Astrocyte (in vitro differentiated cells and primary cell): ENCODE results near the gene AZU1.

Source experiments
- CTCF ChIP-seq: IDR thresholded peaks from 2 replicates; pipeline ENCODE4 v1.5.1; 2011; ENCODE audit warnings: low read depth, mild to moderate bottlenecking, inconsistent platforms, low read length, moderate library complexity; ENCODE audit not compliant: insufficient read depth
- EZH2 ChIP-seq: IDR thresholded peaks from 2 replicates; pipeline ENCODE4 v1.6.1; 2012; ENCODE audit warnings: mild to moderate bottlenecking, low read length, inconsistent platforms; ENCODE audit not compliant: insufficient read depth

- TF ChIP-seq EZH2 (no peak), CTCF (no peak)
Observed at GRCh38 chr19:808423-808775, 19.2 kb upstream of the AZU1 start.
